GM04504 (cell line): ENCODE results near the gene PBX4.

Experiments
- DNase-seq: peaks from one replicate; pipeline ENCODE4 v3.0.0-alpha.2; 2012; ENCODE audit warnings: low read depth

The PBX4 gene

GRCh38 chr19:19649155-19649554 lies 30.7 kb upstream of the PBX4 start:
- DNase-seq, result no peak

GRCh38 chr19:19647037-19647835 lies 28.7 kb upstream of the PBX4 start:
- DNase-seq, result no peak

GRCh38 chr19:19645233-19645870 lies 26.9 kb upstream of the PBX4 start:
- DNase-seq, result no peak

- no peak for DNase-seq
Observed at GRCh38 chr19:19644054-19644388, 25.5 kb upstream of the PBX4 start.

GRCh38 chr19:19643158-19644053 lies 24.9 kb upstream of the PBX4 start, which contains the start of gene GMIP:
Gene GMIP, minus strand, starts transcription at chr19:19643657. Its CDS starts 128 bp downstream, at chr19:19643529.
- DNase-seq, result no peak

- DNase-seq, result no peak
Observed at GRCh38 chr19:19642506-19643157, 24.1 kb upstream of the PBX4 start.

GRCh38 chr19:19637523-19638251 lies 19.2 kb upstream of the PBX4 start:
- no peak for DNase-seq

GRCh38 chr19:19637186-19637522 lies 18.7 kb upstream of the PBX4 start:
- no peak for DNase-seq

- DNase-seq, result no peak
Observed at GRCh38 chr19:19636573-19637185, 18.2 kb upstream of the PBX4 start.

- DNase-seq, result no peak
Observed at GRCh38 chr19:19635313-19635702, 16.8 kb upstream of the PBX4 start.

GRCh38 chr19:19634516-19635312 lies 16.2 kb upstream of the PBX4 start:
- DNase-seq, result no peak

GRCh38 chr19:19633711-19634515 lies 15.4 kb upstream of the PBX4 start:
- DNase-seq, result no peak

GRCh38 chr19:19632661-19633060 lies 14.2 kb upstream of the PBX4 start:
- DNase-seq, result no peak

- no peak for DNase-seq
Observed at GRCh38 chr19:19631346-19631745, 12.9 kb upstream of the PBX4 start.

GRCh38 chr19:19630426-19630825 lies 11.9 kb upstream of the PBX4 start:
- DNase-seq, result no peak

- DNase-seq, result no peak
Observed at GRCh38 chr19:19630062-19630414, 11.6 kb upstream of the PBX4 start.

- no peak for DNase-seq
Observed at GRCh38 chr19:19628501-19629134, 10.1 kb upstream of the PBX4 start.

GRCh38 chr19:19627621-19628500 lies 9.4 kb upstream of the PBX4 start, which contains the start of gene LPAR2:
Gene LPAR2, minus strand, starts transcription at chr19:19628220. Its CDS starts 945 bp downstream, at chr19:19627275.
- DNase-seq, result no peak
